ENCODE results near the gene TRIM37.
A peak's percentile ranks its signal among the peaks of the same experiment; 100 is the strongest.

The TRIM37 gene

DNA sequence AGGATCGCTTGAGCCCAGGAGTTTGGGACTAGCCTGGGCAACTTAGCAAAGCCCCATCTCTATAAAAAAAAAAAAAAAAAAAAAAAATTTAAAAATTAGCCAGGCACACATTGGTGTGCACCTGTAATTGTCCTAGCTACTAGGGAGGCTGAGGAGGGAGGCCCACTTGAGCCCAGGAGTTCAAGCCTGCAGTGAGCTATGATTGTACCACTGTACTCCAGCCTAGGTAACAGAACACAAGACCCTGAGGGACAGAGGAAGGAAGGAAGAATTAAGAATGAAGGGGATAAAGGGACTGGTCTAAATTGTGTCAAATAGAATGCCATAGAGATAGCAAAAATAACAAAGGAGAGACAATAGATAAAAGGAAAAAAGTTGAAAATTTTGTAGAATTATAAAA is 102.8 kb downstream of the TRIM37 start:
- peaks cover 15% of the 10 kb centered on the region for H3K36me3 ChIP-seq (ENCODE audit: control insufficient read depth, insufficient read depth, low read length)
- H3K9me3 ChIP-seq (ENCODE audit: control insufficient read depth, insufficient read depth, low read depth, low read length) = no peaks in the 10 kb centered on the region
- no peak overlapping the region for H3K27ac ChIP-seq (ENCODE audit: low read depth, low read length)
- no peak overlapping the region for H3K4me3 ChIP-seq (ENCODE audit: low read depth, low read length)
- no peaks in the 10 kb centered on the region for H3K4me1 ChIP-seq (ENCODE audit: control insufficient read depth, insufficient read depth, low read length)
- no peak overlapping the region for H3K9ac ChIP-seq (ENCODE audit: low read length)
- H3K27me3 ChIP-seq (ENCODE audit: control insufficient read depth, insufficient read depth, low read length) = no peaks in the 10 kb centered on the region

DNA sequence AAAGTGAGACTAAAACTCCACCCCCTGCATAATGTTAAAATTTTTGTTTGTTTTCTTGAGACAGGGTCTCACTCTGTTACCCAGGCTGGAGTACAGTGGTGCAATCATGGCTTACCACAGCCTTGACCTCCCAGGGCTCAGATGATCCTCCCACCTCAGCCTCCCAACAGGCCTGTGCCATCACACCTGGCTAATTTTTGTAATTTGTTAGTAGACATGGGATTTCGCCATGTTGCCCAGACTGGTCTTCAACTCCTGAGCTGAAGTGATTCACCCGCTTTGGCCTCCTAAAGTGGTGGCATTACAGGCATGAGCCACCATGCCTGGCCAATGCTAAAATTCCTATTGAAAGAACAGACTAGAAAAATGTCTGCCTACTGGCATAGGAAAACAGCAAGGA is 103.8 kb downstream of the TRIM37 start:
- H3K27me3 ChIP-seq (ENCODE audit: control insufficient read depth, insufficient read depth, low read length) = no peaks in the 10 kb centered on the region
- no peak overlapping the region for H3K27ac ChIP-seq (ENCODE audit: low read depth, low read length)
- no peaks in the 10 kb centered on the region for H3K4me1 ChIP-seq (ENCODE audit: control insufficient read depth, insufficient read depth, low read length)
- no peak overlapping the region for H3K4me3 ChIP-seq (ENCODE audit: low read depth, low read length)
- H3K9me3 ChIP-seq (ENCODE audit: control insufficient read depth, insufficient read depth, low read depth, low read length) = no peaks in the 10 kb centered on the region
- H3K36me3 ChIP-seq (ENCODE audit: control insufficient read depth, insufficient read depth, low read length) = peaks cover 22% of the 10 kb centered on the region
- no peak overlapping the region for H3K9ac ChIP-seq (ENCODE audit: low read length)

DNA sequence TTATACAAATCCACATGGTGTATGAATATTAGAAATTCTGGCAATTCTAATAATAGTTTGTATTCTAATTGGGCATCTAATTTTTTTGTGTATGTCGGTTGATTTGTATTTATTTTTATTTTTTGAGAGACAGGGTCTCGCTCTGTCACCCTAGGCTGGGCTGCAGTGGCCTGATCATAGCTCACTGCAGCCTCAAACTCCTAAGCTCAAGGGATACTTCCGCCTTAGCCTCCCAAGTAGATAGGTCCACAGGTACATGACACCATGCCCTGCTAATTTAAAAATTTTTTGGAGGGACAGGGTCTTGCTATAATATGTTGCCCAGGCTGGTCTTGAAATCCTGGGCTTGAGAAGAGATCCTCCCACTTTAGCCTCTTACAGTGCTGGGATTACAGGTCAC is 104.6 kb downstream of the TRIM37 start:
- Histone ChIP-seq H3K36me3 (ENCODE audit: control insufficient read depth, insufficient read depth, low read length) (peaks cover 23% of the 10 kb centered on the region), H3K9ac (ENCODE audit: low read length) (no peak overlapping the region), H3K4me3 (ENCODE audit: low read depth, low read length) (no peak overlapping the region), H3K4me1 (ENCODE audit: control insufficient read depth, insufficient read depth, low read length) (no peaks in the 10 kb centered on the region), H3K27me3 (ENCODE audit: control insufficient read depth, insufficient read depth, low read length) (no peaks in the 10 kb centered on the region), H3K9me3 (ENCODE audit: control insufficient read depth, insufficient read depth, low read depth, low read length) (no peaks in the 10 kb centered on the region), H3K27ac (ENCODE audit: low read depth, low read length) (no peak overlapping the region)

DNA sequence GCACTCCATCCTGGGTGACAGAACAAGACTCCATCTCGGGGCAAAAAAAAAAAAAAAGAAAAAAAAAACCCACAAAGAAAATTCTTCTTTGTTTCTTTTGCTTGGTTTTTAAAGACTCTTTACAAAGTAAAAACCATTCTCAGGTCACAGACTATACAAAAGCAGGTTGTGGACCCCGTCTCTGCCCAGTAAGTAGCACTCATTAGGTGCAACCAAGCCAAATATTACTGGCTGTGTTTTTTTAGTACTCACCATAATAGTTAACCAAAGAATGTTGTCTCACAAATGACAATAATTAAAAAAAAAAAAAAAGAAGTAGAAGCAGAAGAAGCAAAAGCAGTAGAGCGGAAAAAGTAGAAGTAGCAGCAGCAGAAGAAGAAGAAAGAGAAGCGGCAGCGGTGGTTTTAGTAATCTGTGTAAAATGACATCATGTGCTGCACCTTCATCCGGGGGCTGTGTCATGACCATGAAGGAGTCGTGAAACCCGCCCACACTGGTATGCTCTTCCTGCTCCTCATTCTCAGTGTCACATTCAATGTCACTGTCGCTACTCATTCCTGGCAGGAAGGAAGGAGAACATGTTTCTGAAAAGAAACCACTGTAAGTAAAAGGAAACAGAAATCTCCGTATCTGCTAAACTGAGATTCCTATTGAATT is 105.4 kb downstream of the TRIM37 start:
- no peak overlapping the region for H3K9ac ChIP-seq (ENCODE audit: low read length)

DNA sequence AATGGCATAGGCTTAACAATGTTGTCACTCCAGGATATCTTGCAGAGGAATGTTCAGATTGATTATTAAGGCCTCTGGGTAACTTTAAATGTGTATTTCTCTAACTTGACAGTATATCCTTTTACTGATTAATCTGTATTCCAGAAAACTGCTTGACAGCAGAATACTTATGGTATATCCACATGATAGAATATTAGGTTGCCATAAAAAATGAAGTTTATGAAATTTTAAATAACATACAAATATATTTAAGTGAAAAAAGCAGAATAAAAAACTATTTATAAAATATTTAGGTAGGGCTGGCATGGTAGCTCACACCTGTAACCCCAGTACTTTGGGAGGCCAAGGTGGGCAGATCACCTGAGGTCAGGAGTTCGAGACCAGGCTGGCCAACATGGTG is 106.7 kb downstream of the TRIM37 start:
- H3K4me3 ChIP-seq (ENCODE audit: low read depth, low read length) = no peak overlapping the region
- no peak overlapping the region for H3K9ac ChIP-seq (ENCODE audit: low read length)
- no peaks in the 10 kb centered on the region for H3K27me3 ChIP-seq (ENCODE audit: control insufficient read depth, insufficient read depth, low read length)
- H3K9me3 ChIP-seq (ENCODE audit: control insufficient read depth, insufficient read depth, low read depth, low read length) = no peaks in the 10 kb centered on the region
- no peak overlapping the region for H3K27ac ChIP-seq (ENCODE audit: low read depth, low read length)
- no peaks in the 10 kb centered on the region for H3K4me1 ChIP-seq (ENCODE audit: control insufficient read depth, insufficient read depth, low read length)
- H3K36me3 ChIP-seq (ENCODE audit: control insufficient read depth, insufficient read depth, low read length) = peaks cover 25% of the 10 kb centered on the region

More for the DNA sequence above, 105.4 kb downstream of the TRIM37 start:
- Histone ChIP-seq H3K36me3 (ENCODE audit: control insufficient read depth, insufficient read depth, low read length) (peaks cover 25% of the 10 kb centered on the region), H3K4me3 (ENCODE audit: low read depth, low read length) (no peak overlapping the region), H3K4me1 (ENCODE audit: control insufficient read depth, insufficient read depth, low read length) (no peaks in the 10 kb centered on the region), H3K9me3 (ENCODE audit: control insufficient read depth, insufficient read depth, low read depth, low read length) (no peaks in the 10 kb centered on the region), H3K27me3 (ENCODE audit: control insufficient read depth, insufficient read depth, low read length) (no peaks in the 10 kb centered on the region), H3K27ac (ENCODE audit: low read depth, low read length) (no peak overlapping the region)

DNA sequence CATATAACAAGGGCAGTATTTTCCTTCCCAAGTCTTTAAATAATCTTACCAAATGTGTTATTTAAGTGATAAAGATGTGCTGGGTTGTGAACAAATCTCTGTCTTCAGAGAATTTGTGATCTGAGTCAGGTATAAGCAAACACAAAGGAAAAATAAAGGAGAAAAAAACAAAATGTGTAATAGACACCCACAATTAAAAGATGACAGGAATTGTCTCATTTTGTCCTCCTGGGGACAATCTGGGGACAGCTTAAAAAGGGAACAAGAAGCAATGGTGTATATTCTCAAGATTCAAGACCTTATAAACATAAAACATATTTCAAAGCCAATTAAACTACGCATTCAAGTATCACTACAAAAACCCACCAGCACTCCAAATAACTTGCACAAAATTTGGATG is 107.2 kb downstream of the TRIM37 start:
- H3K9ac ChIP-seq (ENCODE audit: low read length) = no peak overlapping the region
- no peaks in the 10 kb centered on the region for H3K27me3 ChIP-seq (ENCODE audit: control insufficient read depth, insufficient read depth, low read length)
- H3K36me3 ChIP-seq (ENCODE audit: control insufficient read depth, insufficient read depth, low read length) = peaks cover 25% of the 10 kb centered on the region
- H3K4me3 ChIP-seq (ENCODE audit: low read depth, low read length) = no peak overlapping the region
- no peak overlapping the region for H3K27ac ChIP-seq (ENCODE audit: low read depth, low read length)
- H3K9me3 ChIP-seq (ENCODE audit: control insufficient read depth, insufficient read depth, low read depth, low read length) = no peaks in the 10 kb centered on the region
- H3K4me1 ChIP-seq (ENCODE audit: control insufficient read depth, insufficient read depth, low read length) = no peaks in the 10 kb centered on the region

DNA sequence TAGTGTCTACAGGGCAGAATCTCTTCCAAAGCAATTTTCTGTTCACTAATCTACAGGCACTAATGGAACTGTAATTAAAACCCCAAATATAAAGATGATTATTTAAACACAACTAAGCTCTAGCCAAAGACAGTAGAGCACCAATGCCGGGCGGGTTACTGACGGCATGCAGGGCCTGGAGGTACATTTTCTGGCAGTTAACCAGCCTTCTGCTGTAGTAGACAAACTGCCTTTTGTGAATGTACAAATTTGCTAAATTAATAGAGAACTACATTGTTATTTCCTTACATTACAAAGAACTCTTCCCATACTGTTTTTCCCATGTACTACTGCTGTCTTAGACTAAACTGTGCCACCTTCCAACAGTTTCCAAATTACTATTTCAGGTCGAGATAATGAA is 107.8 kb downstream of the TRIM37 start:
- H3K27me3 ChIP-seq (ENCODE audit: control insufficient read depth, insufficient read depth, low read length) = no peaks in the 10 kb centered on the region
- no peak overlapping the region for H3K27ac ChIP-seq (ENCODE audit: low read depth, low read length)
- H3K9ac ChIP-seq (ENCODE audit: low read length) = no peak overlapping the region
- peaks cover 25% of the 10 kb centered on the region for H3K36me3 ChIP-seq (ENCODE audit: control insufficient read depth, insufficient read depth, low read length)
- H3K4me3 ChIP-seq (ENCODE audit: low read depth, low read length) = no peak overlapping the region
- H3K9me3 ChIP-seq (ENCODE audit: control insufficient read depth, insufficient read depth, low read depth, low read length) = no peaks in the 10 kb centered on the region
- H3K4me1 ChIP-seq (ENCODE audit: control insufficient read depth, insufficient read depth, low read length) = no peaks in the 10 kb centered on the region

DNA sequence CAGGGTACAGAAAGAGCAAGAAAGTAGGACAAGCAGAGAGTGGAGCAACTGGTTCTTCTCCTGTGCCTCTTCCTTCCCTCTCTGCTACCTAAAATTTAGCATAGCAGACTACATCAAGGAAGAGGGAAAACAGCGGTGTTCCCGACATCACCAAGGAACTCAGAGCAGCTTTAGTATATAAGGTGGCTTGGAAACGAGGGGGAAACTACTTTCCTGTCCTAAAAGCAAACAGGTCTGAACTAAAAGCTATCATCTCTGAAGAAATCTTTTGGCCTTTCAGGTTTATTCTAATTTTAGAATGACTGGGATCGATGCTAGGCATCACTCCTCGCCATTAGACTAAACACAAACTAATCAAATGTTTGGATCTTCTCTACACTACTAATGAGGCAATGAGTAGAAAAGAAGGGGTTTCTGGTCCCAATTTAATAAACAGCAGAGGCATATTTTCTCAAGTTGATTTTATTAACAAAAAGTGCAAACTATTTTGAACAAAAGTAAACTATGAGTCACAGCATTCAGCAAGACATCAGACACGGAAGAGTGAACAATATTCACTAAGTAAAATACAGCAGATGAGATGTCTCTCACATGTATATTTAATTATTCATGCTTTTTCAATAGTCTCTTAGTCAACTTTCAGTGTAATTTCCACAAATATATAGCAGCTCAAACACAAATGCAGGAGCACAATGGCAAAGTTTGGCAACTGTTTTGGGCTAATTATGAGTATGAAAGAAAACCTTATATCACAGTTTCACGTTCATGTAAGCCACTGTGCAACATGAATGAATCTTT is 108.7 kb downstream of the TRIM37 start:
- no peak overlapping the region for H3K9ac ChIP-seq (ENCODE audit: low read length)
- H3K4me1 ChIP-seq (ENCODE audit: control insufficient read depth, insufficient read depth, low read length) = peaks cover 6% of the 10 kb centered on the region; the same call in 1 of the 2 replicates
- H3K27ac ChIP-seq (ENCODE audit: low read depth, low read length) = no peak overlapping the region
- no peaks in the 10 kb centered on the region; the same call in 1 of the 2 replicates for H3K9me3 ChIP-seq (ENCODE audit: control insufficient read depth, insufficient read depth, low read depth, low read length)
- H3K4me3 ChIP-seq (ENCODE audit: low read depth, low read length) = no peak overlapping the region
- H3K36me3 ChIP-seq (ENCODE audit: control insufficient read depth, insufficient read depth, low read length) = peaks cover 29% of the 10 kb centered on the region
- H3K27me3 ChIP-seq (ENCODE audit: control insufficient read depth, insufficient read depth, low read length) = no peaks in the 10 kb centered on the region

DNA sequence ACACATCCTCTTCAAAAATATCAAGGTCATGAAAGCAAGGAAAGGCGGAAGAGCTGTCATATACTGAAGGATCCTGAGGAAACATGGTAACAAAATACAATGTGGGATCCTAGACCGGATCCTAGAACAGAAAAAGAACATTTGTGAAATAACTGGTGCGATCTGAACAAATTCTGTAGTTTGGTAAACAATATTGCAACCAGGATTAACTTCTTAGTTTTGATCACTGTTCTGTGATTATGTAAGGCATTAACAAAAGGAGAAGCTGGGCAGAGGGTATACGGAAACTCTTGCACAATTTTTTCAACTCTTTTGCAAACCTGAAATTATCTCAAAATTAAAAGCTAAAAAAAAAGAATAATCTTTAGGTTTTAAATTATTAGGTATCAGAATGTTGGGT is 109.7 kb downstream of the TRIM37 start:
- no peaks in the 10 kb centered on the region for H3K27me3 ChIP-seq (ENCODE audit: control insufficient read depth, insufficient read depth, low read length)
- H3K9ac ChIP-seq (ENCODE audit: low read length) = no peak overlapping the region
- no peaks in the 10 kb centered on the region; the same call in 1 of the 2 replicates for H3K9me3 ChIP-seq (ENCODE audit: control insufficient read depth, insufficient read depth, low read depth, low read length)
- H3K4me3 ChIP-seq (ENCODE audit: low read depth, low read length) = no peak overlapping the region
- no peak overlapping the region for H3K27ac ChIP-seq (ENCODE audit: low read depth, low read length)
- peaks cover 29% of the 10 kb centered on the region for H3K36me3 ChIP-seq (ENCODE audit: control insufficient read depth, insufficient read depth, low read length)
- peaks cover 8% of the 10 kb centered on the region; the same call in 1 of the 2 replicates for H3K4me1 ChIP-seq (ENCODE audit: control insufficient read depth, insufficient read depth, low read length)

DNA sequence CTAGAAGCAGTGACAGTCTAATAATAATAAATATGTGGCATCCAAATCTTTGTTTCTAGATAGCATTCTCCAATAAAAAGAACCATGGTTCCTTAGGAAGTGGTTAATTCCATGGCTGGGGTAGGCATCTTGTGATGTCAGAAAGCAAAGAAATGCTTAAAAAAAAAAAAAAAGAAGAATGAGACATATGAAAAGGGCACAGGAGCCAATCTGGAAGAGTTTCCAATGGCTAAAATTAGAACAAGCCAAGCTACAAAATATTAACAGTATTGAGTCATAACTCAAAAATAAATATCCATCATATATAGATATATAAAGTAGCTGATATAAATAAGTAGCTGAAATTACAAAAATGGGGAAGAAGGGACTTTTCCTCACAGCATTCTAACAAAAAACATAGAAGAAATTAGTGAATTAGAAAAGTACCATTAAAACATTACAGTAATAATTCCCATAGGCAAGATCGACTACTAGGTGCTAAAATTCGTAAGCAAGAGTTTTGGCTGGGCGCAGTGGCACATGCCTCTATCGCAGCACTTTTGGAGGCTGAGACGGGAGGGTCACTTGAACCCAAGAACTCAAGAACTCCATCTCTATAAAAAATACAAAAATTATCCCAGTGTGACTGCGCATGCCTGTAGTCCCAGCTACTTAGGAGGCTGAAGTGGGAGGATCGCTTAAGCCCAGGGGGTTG is 111.3 kb downstream of the TRIM37 start:
- H3K4me1 ChIP-seq (ENCODE audit: control insufficient read depth, insufficient read depth, low read length) = peaks cover 8% of the 10 kb centered on the region; the same call in 1 of the 2 replicates
- H3K9me3 ChIP-seq (ENCODE audit: control insufficient read depth, insufficient read depth, low read depth, low read length) = no peaks in the 10 kb centered on the region; the same call in 1 of the 2 replicates
- H3K4me3 ChIP-seq (ENCODE audit: low read depth, low read length) = no peak overlapping the region
- H3K27ac ChIP-seq (ENCODE audit: low read depth, low read length) = no peak overlapping the region
- peaks cover 29% of the 10 kb centered on the region for H3K36me3 ChIP-seq (ENCODE audit: control insufficient read depth, insufficient read depth, low read length)
- no peak overlapping the region for H3K9ac ChIP-seq (ENCODE audit: low read length)
- H3K27me3 ChIP-seq (ENCODE audit: control insufficient read depth, insufficient read depth, low read length) = no peaks in the 10 kb centered on the region

DNA sequence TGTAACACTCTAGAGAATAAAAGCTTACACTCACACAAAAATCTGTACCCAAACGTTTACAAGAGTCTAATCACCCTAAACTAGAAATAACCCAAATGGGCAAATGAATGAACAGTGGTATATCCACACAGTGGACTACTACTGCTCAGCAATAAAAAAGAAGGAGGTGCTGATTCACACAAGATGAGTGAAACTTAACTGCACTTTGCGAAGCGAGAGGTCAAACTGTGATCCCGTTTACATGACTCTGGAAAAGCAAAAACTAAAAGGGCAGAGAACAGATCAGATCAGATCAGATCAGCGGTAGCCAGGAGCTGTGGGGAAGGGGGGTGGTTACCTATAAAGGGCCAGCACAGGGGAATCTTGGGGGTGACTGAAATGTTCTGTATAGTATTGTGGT is 113.4 kb downstream of the TRIM37 start:
- H3K9ac ChIP-seq (ENCODE audit: low read length) = peak overlapping the region; percentile 52
- H3K27ac ChIP-seq (ENCODE audit: low read depth, low read length) = peak overlapping the region; percentile 47; the same call in 1 of the 2 replicates
- H3K36me3 ChIP-seq (ENCODE audit: control insufficient read depth, insufficient read depth, low read length) = peaks cover 12% of the 10 kb centered on the region
- no peaks in the 10 kb centered on the region; the same call in 1 of the 2 replicates for H3K9me3 ChIP-seq (ENCODE audit: control insufficient read depth, insufficient read depth, low read depth, low read length)
- no peaks in the 10 kb centered on the region for H3K27me3 ChIP-seq (ENCODE audit: control insufficient read depth, insufficient read depth, low read length)
- H3K4me3 ChIP-seq (ENCODE audit: low read depth, low read length) = no peak overlapping the region
- H3K4me1 ChIP-seq (ENCODE audit: control insufficient read depth, insufficient read depth, low read length) = peaks cover 9% of the 10 kb centered on the region

All from HUES6 (cell line).